OCI-LY1 (cell line): Measurements from ENCODE around the gene UGT2B7.
"Not testable (repeated sequence)": the region's sequence is repeated elsewhere in the genome, so short reads cannot be mapped to it uniquely, and the experiment has no call there.

ENCODE experiments used
- H2AFZ ChIP-seq: fragments of 200-600 bp; sonication (generic), shearing (Covaris generic); 2 replicates; pipeline ENCODE4 v1.6.0; 2014; ENCODE audit warnings: antibody characterized with exemption, mild to moderate bottlenecking, low read length
- H3F3A ChIP-seq: fragments of 200-600 bp; sonication (generic), shearing (Covaris generic); 2 replicates; pipeline ENCODE4 v1.6.0; 2014; ENCODE audit warnings: mild to moderate bottlenecking, antibody characterized with exemption, low read length, moderate library complexity; ENCODE audit not compliant: insufficient read depth
- H3K27ac ChIP-seq: fragments of 200-600 bp; sonication (generic); 2 replicates; pipeline ENCODE4 v1.5.1; 2014; ENCODE audit warnings: low read length, mixed run types, mild to moderate bottlenecking, low read depth; ENCODE audit not compliant: poor library complexity, severe bottlenecking
- H3K27me3 ChIP-seq: fragments of 200-600 bp; sonication (generic); 2 replicates; pipeline ENCODE4 v1.6.0; 2014; ENCODE audit warnings: antibody characterized with exemption, mild to moderate bottlenecking, low read length, moderate library complexity; ENCODE audit not compliant: insufficient read depth
- H3K36me3 ChIP-seq: fragments of 200-600 bp; sonication (generic); 2 replicates; pipeline ENCODE4 v1.6.1; 2014; ENCODE audit warnings: mild to moderate bottlenecking, antibody characterized with exemption, low read length, moderate library complexity, mixed read lengths; ENCODE audit not compliant: insufficient read depth
- H3K4me1 ChIP-seq: fragments of 200-600 bp; sonication (generic); 2 replicates; pipeline ENCODE4 v1.5.1; 2014; ENCODE audit warnings: mild to moderate bottlenecking, low read length, moderate library complexity; ENCODE audit not compliant: insufficient read depth, severe bottlenecking
- H3K4me2 ChIP-seq: fragments of 200-600 bp; sonication (generic), shearing (Covaris generic); 2 replicates; pipeline ENCODE4 v1.6.1; 2014; ENCODE audit warnings: low read length
- H3K4me3 ChIP-seq: fragments of 200-600 bp; sonication (generic); 2 replicates; pipeline ENCODE4 v1.5.1; 2014; ENCODE audit warnings: low read length, low read depth, mild to moderate bottlenecking, mixed read lengths; ENCODE audit not compliant: poor library complexity, severe bottlenecking
- H3K79me2 ChIP-seq: fragments of 200-600 bp; shearing (Covaris generic); 2 replicates; pipeline ENCODE4 v1.6.1; 2016; ENCODE audit warnings: mixed run types, low read length, mixed read lengths; ENCODE audit not compliant: insufficient read depth
- H3K9ac ChIP-seq: fragments of 200-600 bp; sonication (generic), shearing (Covaris generic); 2 replicates; pipeline ENCODE4 v1.6.1; 2014; ENCODE audit warnings: mild to moderate bottlenecking, low read length, mixed read lengths
- H3K9me2 ChIP-seq: fragments of 200-600 bp; sonication (generic), shearing (Covaris generic); 2 replicates; pipeline ENCODE4 v1.6.1; 2014; ENCODE audit warnings: low read depth, mild to moderate bottlenecking, low read length, mixed read lengths
- H3K9me3 ChIP-seq: fragments of 200-600 bp; shearing (Covaris generic); 2 replicates; pipeline ENCODE4 v1.6.1; 2014; ENCODE audit warnings: low read length, mixed read lengths
- H4K20me1 ChIP-seq: fragments of 200-600 bp; sonication (generic), shearing (Covaris generic); 2 replicates; pipeline ENCODE4 v1.6.0; 2016; ENCODE audit warnings: mild to moderate bottlenecking, low read length; ENCODE audit not compliant: insufficient read depth
- EZH2 ChIP-seq: fragments of 200-600 bp; sonication (generic), shearing (Covaris generic); IDR thresholded peaks from 2 replicates; pipeline ENCODE4 v1.8.0; 2017; ENCODE audit warnings: borderline replicate concordance, mixed run types, mild to moderate bottlenecking, antibody characterized with exemption, low read length, moderate library complexity, mixed read lengths
- TF ChIP-seq, protein P1 (sequence below): fragments of 200-600 bp; sonication (generic), shearing (Covaris generic); IDR thresholded peaks from 2 replicates; pipeline ENCODE4 v1.5.1; 2017; ENCODE audit warnings: mild to moderate bottlenecking, antibody characterized with exemption, low read length, moderate library complexity, mixed read lengths

The UGT2B7 gene

DNA sequence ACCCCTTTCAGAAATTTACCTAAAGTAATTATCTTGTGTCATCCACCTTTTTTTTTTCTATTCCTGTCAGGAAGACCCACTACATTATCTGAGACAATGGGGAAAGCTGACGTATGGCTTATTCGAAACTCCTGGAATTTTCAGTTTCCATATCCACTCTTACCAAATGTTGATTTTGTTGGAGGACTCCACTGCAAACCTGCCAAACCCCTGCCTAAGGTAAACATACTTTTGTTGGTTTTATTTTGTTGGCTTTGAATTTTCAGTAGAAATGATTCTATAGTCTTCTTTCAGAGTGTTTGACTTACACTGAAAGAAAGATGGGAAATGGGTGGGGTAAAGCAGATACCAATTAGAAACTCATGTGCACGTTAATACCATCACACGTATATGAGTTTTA, 2.2 kb downstream of the UGT2B7 start:
- TF ChIP-seq EZH2, result no peak
- TF ChIP-seq, protein P1, sequence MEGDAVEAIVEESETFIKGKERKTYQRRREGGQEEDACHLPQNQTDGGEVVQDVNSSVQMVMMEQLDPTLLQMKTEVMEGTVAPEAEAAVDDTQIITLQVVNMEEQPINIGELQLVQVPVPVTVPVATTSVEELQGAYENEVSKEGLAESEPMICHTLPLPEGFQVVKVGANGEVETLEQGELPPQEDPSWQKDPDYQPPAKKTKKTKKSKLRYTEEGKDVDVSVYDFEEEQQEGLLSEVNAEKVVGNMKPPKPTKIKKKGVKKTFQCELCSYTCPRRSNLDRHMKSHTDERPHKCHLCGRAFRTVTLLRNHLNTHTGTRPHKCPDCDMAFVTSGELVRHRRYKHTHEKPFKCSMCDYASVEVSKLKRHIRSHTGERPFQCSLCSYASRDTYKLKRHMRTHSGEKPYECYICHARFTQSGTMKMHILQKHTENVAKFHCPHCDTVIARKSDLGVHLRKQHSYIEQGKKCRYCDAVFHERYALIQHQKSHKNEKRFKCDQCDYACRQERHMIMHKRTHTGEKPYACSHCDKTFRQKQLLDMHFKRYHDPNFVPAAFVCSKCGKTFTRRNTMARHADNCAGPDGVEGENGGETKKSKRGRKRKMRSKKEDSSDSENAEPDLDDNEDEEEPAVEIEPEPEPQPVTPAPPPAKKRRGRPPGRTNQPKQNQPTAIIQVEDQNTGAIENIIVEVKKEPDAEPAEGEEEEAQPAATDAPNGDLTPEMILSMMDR, result no peak
- Histone ChIP-seq H3K4me2 (no peak overlapping the region), H4K20me1 (no peaks in the 10 kb centered on the region), H2AFZ (no peak overlapping the region), H3K9me2 (no peaks in the 10 kb centered on the region), H3K27me3 (no peaks in the 10 kb centered on the region), H3K4me1 (no peaks in the 10 kb centered on the region), H3K9me3 (no peaks in the 10 kb centered on the region), H3K4me3 (no peak overlapping the region), H3K9ac (no peak overlapping the region), H3K79me2 (no peaks in the 10 kb centered on the region), H3K27ac (no peak overlapping the region), H3K36me3 (no peaks in the 10 kb centered on the region), H3F3A (no peaks in the 10 kb centered on the region)

DNA sequence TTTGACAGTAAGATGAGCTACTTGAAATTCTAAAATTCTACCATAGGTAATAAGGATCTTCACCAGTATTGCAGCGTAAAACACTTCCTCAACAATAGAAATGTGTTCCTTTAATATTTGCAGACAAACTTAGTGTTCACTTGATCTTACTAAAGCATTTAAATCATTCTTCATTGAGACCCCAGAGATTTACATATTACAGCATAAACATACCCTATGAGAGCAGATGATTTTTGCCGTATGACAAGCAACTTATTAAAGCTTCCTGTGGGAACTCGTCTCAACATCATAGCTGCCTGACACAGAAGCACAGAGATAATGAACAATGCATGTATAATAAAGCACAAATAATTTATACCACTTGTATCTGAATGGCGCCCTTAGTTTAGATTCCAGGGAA, 3.6 kb downstream of the UGT2B7 start:
- H3K9me2 ChIP-seq, result no peaks in the 10 kb centered on the region

DNA sequence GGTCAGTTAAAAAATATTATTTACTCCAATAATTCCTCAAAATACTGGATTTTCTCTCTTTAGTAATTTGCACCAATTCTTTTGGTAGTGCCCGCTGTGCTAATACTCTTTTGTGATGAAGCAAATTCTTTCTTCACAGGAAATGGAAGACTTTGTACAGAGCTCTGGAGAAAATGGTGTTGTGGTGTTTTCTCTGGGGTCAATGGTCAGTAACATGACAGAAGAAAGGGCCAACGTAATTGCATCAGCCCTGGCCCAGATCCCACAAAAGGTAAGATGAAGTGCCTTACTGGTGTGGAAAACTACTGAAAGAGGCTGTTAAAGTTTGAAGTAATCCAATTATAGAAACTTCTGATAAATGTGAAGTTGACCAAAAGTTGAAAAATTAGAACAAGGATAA, 6.4 kb downstream of the UGT2B7 start:
- not testable (repeated sequence) for H3K9me2 ChIP-seq, H2AFZ ChIP-seq, H3K4me3 ChIP-seq, H3K36me3 ChIP-seq, H3K4me2 ChIP-seq, H4K20me1 ChIP-seq, H3K27me3 ChIP-seq, H3K9me3 ChIP-seq, H3K27ac ChIP-seq, H3K79me2 ChIP-seq, H3K9ac ChIP-seq, H3F3A ChIP-seq, H3K4me1 ChIP-seq

More for the DNA sequence above, 3.6 kb downstream of the UGT2B7 start:
- no peaks in the 10 kb centered on the region for H3K9me3 ChIP-seq
- H3K27me3 ChIP-seq, result no peaks in the 10 kb centered on the region
- H3K9ac ChIP-seq, result no peak overlapping the region
- TF ChIP-seq, protein P1, result no peak
- TF ChIP-seq EZH2, result no peak
- no peaks in the 10 kb centered on the region for H3K79me2 ChIP-seq
- no peaks in the 10 kb centered on the region for H3K36me3 ChIP-seq
- no peak overlapping the region for H3K4me2 ChIP-seq
- no peaks in the 10 kb centered on the region for H3F3A ChIP-seq
- no peak overlapping the region for H2AFZ ChIP-seq
- H3K4me3 ChIP-seq, result no peak overlapping the region
- no peaks in the 10 kb centered on the region for H3K4me1 ChIP-seq
- no peaks in the 10 kb centered on the region for H4K20me1 ChIP-seq
- no peak overlapping the region for H3K27ac ChIP-seq

DNA sequence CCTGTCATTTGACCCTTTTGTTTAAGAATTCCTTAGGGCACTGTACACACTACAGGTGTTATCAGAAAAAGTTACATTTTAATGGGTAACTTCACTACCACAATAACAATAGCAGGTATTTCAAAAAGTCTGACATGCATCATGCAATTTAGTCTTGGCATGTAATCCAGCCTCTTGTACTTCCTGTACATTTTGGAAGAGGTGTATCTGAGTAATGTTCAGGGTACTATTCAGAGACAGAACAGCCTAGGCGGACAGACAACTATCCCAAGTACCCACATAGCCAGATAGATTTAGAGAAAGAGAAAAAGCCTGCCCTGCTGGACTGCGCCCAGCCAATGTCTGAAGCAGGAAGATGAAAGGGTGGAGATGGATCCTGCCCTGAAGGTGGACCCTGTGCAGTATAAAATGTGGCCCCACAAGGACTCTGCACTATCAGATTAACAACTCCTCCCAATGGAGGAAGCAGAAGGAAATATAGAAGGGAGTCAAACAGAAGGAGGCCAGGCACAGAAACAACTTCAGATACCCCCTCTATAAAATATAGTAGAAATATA, 8.5 kb downstream of the UGT2B7 start:
- Histone ChIP-seq H3K4me2 (no peak overlapping the region), H2AFZ (no peak overlapping the region), H3K27ac (no peak overlapping the region), H3K27me3 (no peaks in the 10 kb centered on the region), H3K79me2 (no peaks in the 10 kb centered on the region), H3K4me3 (no peak overlapping the region), H3F3A (no peaks in the 10 kb centered on the region), H3K4me1 (no peaks in the 10 kb centered on the region), H3K36me3 (no peaks in the 10 kb centered on the region), H3K9me2 (no peaks in the 10 kb centered on the region), H3K9ac (no peak overlapping the region), H3K9me3 (no peaks in the 10 kb centered on the region), H4K20me1 (no peaks in the 10 kb centered on the region)
- no peak for TF ChIP-seq EZH2
- TF ChIP-seq, protein P1, result no peak

DNA sequence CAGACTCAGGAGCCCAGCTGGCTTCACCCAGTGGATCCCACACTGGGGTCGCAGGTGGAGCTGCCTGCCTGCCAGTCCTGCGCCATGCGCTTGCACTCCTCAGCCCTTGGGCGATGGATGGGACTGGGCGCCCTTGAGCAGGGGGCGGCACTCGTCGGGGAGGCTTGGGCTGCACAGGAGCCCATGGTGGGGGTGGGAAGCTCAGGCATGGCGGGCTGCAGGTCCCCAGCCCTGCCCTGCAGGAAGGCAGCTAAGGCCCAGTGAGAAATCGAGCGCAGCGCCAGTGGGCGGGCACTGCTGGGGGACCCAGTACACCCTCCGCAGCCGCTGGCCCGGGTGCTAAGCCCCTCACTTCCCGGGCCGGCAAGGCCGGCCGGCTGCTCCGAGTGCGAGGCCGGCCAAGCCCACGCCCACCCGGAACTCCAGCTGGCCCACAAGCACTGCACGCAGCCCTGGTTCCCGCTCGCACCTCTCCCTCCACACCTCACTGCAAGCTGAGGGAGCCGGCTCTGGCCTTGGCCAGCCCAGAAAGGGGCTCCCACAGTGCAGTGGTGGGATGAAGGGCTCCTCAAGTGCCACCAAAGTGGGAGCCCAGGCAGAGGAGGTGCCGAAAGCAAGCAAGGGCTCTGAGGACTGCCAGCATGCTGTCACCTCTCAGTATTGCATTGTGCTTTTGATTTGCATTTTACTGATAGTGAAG, 19.0 kb downstream of the UGT2B7 start:
- not testable (repeated sequence) for H3K27me3 ChIP-seq, H3K79me2 ChIP-seq, H3K9me3 ChIP-seq, H3K36me3 ChIP-seq, H3K4me1 ChIP-seq, H3K27ac ChIP-seq, H3K9me2 ChIP-seq, H3K4me3 ChIP-seq, H2AFZ ChIP-seq, H3K9ac ChIP-seq, H3F3A ChIP-seq, H3K4me2 ChIP-seq, H4K20me1 ChIP-seq
